GM18502 (cell line): ENCODE results near the gene ZNF506.
"Not testable (repeated sequence)": the region's sequence is repeated elsewhere in the genome, so short reads cannot be mapped to it uniquely, and the experiment has no call there.

Experiments
- ATAC-seq: cut with Tn5 transposase; IDR thresholded peaks from one replicate; pipeline ENCODE4 v1.9.1; 2021; ENCODE audit warnings: mild to moderate bottlenecking; ENCODE audit not compliant: unreplicated experiment, poor library complexity

Gene ZNF506

DNA sequence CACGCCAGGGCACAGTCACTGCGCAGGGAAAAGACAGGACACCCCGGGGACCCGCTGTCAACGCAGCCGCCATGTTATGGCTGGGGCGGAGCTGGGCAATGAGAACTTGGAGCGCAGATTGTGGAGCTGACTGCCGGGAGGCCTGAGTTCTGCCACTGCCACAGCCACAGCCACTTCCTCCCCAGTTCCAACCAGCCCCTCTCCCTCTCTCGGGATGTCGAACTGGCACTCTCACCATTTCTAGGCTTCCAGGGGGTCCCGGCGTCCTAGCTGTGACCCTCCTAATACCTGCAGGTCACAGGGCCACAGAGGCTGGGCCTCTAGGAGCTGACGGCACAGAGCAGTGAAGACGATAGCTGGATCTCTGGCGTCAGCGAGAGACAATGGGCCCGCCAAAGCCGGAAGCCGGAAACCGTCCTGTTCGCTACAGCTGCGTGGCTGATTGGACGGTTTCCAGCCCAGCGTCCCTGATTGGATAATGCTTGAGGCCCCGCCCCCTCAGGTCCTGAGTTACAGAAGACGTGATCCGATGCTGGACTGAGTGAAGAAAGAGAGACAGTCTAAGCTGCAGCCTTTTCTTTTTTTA is at the start of gene ZNF506:
Gene ZNF506 (minus strand): TSS at position 385 of the 586 bp plus-strand sequence. CDS start 147 bp downstream, at position 238.
- ATAC-seq = peak; percentile 91

DNA sequence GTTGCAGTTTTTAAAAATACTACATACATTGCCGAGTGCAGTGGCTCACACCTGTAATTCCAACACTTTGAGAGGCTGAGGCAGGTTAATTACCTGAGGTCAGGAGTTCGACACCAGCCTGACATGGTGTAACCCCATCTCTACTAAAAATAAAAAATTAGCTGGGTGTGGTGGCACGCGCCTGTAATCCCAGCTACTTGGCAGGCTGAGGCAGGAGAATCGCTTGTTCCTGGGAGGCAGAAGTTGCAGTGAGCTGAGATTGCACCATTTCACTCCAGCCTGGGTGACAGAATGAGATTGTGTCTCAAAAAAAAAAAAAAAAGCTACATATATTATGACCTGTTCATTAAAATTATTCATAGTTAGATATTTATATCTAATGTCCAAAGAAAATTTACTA is 48.5 kb upstream of the ZNF506 start:
- not testable (repeated sequence) for ATAC-seq

DNA sequence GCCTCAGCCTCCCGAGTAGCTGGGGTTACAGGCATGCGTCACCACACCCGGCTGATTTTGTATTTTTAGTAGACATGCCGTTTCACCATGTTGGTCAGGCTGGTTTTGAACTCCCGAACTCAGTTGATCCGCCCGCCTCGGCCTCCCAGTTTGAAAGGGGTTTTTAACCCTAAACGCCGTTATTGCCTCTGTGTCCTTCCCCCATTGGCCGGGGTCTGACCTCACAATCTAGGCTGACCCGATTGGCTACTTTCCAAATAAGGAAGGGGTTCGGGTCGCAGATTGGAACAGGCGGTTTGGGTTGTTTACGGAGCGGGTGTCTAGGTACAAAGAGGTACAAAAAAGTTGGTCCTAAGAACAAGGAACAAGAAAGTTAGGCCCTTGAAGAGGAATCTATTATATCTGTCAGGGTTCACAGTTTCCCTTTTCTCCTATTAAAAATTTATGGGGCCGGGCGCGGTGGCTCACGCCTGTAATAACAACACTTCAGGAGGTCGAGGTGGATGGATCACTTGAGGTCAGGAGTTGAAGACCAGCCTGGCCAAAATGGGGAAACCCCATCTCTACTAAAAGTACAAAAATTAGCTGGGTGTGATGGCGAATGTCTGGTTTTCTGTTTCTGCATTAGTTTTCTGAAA is 45.2 kb upstream of the ZNF506 start:
- ATAC-seq = no peak

DNA sequence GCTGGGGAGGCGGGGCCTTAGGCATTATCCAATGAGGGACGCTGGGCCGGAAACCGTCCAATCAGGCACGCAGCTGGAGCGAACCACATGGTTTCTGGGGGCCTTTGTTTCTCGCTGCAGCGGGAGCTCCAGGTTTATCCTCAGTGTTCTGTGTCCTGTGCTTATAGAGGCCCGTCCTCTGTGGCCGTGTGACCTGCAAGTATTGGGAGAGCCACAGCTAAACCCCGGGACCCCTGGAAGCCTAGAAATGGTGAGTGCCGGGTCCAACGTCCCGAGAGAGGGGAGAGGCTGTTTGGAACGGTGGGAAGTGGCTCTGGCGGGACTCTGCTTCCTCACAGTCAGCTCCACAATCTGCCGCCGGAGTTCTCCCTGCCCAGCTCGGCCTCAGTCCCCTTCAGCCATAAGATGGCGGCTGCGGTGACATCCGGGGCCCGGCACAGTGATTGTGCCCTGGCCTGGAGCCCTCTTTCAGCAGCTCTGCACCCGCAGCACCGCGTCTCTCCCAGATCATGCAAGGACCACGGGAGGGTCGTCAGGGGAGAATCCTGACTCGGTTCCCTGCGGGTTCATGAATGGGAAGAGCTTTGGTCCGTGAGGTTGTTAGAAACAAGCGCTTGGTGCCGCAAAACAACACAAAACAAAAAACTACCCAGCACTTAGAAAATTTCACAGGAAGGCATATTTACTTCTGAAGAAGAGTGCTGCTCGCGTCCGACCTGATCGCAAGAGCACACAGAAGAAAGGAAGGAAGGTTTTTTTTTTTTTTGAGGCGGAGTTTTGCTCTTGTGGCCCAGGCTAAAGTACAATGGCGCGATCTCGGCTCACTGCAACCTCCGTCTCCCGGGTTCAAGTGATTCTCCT is 44.4 kb upstream of the ZNF506 start, which contains the start of gene ZNF253:
Gene ZNF253 (plus strand): TSS at position 133 of the 861 bp plus-strand sequence. CDS start 115 bp downstream, at position 248.
- peak; percentile 92 for ATAC-seq

DNA sequence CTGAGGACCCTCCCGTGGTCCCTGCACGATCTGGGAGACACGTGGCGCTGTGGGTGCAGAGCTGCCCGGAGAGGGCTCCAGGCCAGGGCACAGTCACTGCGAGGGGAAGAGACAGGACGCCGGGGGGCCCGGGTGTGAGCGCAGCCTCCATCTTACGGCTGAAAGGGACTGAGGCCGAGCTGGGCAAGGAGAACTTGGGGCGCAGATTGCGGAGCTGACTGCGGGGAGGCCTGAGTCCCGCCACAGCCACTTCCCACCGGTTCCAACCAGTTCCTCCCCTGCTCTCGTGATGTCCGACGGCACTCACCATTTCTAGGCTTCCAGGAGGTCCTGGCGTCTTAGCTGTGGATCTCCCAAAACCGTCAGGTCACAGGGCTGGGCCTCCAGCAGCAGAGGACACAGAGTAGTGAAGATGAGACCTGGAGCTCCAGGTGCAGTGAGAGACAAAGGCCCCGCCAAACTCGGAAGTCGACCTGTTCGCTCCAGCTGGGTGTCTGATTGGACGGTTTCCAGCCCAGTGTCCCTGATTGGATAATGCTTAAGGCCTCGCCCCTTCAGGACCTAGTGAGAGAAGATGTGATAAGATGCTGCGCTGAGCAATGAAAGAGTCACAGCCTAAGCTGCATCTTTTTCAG is 39.3 kb upstream of the ZNF506 start:
- no peak for ATAC-seq

DNA sequence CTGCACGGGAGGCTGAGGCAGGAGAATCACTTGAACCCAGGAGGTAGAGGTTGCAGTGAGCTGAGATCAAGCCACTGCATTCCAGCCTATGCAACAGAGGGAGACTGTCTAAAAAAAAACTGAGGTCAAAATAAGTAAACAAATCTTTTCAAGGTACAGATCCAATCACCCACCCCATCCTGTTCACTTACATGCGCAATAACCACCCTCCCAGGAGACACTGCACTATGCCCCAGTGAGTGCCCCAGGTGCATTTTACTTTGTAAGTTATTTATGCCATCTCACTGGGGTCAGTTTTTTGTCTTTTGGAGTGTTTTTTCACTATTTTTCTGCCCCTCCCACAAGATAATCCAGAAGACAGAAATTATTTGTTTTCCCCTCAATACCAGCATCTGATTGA is 37.2 kb upstream of the ZNF506 start:
- no peak for ATAC-seq

DNA sequence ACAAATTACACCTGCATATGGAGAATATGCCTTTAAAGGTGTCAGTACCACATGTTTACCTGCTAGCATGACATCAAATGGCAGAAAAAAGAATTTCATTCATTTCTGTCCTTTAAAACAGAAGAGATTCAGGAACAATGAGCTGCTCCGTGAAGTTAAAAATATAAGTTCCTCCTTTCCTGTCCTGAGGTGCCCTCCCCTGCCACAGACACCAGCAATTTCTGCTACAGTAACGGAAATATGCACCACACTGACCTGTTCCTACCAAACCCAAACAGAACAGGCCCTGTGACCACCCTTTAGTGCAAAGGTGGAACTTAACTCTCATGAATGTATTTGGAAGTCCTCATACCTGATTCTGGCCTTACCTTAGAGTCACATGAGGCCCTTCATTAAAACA is 30.2 kb upstream of the ZNF506 start:
- not testable (repeated sequence) for ATAC-seq

DNA sequence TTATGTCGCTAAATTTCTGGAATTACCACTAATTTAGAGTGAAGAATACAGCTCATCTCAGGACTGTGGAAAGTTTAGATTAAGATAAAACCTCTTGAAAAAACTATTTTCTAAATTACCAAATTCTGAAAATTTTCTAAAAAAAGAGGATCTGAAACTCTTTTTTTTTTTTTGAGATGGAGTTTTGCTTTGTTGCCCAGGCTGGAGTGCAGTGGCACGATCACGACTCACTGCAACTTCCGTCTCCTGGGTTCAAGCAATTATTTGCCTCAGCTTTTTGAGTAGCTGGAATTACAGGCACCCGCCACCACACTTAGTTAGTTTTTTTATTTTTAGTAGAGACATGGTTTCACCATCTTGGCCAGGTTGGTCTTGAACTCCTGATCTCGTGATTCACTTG is 27.5 kb upstream of the ZNF506 start:
- no peak for ATAC-seq

DNA sequence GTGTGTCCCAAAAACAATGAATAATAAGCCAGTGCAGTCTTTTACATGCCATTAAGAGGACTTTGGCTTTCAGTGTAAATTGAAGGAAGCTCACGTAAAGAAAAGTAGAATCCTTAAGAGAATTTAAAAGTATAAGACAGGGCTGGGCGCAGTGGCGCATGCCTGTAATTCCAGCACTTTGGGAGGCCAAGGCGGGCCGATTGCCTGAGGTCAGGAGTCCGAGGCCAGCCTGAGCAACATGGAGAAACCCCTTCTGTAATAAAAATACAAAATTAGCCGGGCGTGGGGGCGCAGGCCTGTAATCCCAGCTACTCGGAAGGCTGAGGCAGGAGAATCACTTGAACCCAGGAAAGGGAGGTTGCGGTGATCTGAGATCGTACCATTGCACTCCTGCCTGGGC is 26.2 kb upstream of the ZNF506 start:
- ATAC-seq = no peak

DNA sequence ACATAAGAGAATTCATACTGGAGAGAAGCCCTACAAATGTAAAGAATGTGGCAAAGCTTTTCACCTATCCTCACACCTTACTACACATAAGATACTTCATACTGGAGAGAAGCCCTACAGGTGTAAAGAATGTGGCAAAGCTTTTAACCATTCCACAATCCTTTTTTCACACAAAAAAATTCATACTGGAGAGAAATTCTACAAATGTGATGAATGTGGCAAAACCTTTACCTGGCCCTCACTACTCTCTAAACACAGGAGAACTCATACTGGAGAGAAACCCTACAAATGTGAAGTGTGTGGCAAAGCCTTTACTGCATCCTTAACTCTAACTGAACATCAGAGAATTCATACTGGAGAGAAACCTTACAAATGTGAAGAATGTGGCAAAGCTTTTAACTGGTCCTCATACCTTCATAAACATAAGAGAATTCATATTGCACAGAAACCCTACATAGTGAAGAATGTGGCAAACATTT is 14.0 kb upstream of the ZNF506 start:
- no peak for ATAC-seq

DNA sequence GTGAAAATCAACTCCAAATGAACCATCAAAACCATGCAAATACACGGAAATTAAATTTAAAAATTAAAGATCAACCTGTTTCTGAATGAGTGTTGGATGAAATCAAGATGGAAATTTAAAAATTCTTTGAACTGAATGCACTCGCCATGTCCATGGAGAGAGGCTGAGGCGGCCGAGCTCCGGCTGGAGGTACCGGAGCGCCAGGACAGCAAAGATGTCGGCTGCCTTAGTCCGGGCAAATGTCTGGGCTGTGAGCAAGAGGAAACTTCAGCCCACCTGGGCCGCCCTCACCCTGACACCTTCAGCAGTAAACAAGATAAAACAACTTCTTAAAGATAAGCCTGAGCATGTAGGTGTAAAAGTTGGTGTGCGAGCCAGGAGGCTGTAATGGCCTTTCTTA is 5.3 kb upstream of the ZNF506 start:
- no peak for ATAC-seq

DNA sequence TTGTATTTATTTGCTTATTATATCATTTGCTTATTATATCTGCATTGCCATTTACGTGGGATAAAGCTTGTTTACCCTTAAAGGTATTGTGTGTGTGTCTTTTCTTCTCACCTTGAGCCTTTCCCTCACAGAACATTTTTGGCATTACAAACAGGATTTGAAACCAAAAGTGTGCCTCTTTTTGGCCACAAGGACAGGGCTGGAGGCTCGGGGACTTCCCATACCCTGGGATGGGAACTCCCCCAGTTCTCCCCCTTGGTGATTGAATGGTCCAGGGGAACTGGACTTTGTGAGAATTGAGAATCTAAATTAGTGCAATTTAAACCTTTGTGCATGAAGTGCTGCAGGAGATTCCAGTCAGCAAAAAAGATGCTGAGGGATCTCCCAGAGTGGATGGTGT is 2.4 kb upstream of the ZNF506 start:
- peak; percentile 39 for ATAC-seq

DNA sequence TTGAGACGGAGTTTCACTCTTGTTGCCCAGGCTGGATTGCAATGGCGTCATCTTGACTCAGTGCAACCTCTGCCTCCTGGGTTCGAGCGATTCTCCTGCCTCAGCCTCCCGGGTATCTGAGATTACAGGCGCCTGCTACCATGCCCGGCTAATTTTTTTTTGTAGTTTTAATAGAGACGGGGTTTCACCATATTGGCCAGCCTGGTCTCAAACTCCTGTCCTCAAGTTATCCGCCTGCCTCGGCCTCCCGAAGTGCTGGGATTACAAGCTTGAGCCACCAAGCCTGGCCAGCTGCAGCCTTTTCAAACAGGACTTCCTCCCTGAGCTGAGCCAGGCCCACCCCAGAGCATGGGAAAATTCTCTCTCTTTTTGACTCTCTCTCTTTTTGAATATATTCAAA is 426 bp upstream of the ZNF506 start:
- peak; percentile 5 for ATAC-seq

DNA sequence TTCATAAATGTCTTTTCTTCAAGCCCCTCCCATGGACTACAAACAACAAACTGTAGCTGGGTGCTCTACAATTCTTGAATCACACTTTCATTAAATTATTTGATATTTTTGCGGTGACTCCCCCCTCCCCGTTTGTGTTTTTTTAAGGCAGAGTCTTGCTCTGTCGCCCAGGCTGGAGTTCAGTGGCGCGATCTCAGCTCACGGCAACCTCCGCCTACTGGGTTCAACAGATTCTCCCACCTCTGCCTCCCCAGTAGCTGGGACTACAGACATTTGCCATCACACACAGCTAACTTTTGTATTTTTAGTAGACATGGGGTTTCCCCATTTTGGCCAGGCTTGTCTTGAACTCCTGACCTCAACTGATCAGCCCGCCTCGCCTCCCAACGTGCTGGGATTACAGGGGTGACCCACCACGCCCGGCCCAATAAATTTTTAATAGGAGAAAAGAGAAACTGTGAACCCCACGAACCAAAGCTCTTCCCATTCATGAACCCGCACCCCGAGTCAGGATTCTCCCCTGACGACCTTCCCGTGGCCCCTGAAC is 703 bp downstream of the ZNF506 start:
- ATAC-seq = peak; percentile 1

DNA sequence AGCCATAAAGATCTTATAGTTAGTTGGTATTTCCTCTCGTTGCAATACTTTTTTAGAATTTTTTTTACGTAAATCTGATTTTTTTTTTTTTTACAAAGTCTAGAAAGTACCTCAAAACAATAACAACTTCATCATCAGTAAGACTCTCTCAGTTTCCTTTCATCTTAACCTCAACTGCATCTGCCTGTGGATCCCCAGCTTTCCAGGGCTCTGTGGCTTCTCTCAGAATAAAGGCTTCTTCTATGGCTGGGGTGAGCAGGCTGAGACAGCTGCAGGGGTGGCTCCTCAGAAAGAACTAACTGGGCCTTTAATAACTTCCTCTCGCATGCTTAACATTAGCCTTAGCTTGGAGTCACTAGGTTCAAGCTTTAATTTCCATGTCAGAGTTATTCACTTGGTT is 4.2 kb downstream of the ZNF506 start:
- no peak for ATAC-seq

DNA sequence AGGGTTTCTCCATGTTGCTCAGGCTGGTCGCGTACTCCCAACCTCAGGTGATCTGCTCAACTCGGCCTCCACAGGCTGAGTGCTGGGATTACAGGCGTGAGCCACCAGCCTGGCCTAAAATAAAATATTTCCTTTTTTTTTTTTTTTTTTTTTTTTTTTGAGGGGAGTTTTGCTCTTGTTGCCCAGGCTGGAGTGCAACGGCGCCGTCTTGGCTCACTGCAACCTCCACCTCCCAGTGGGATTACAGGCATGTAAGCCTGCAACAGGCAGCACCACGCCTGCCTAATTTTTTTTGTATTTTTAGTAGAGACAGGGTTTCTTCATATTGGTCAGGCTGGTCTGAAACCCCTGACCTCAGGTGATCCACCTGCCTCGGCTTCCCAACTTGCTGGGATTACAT is 4.9 kb downstream of the ZNF506 start:
- ATAC-seq = no peak

DNA sequence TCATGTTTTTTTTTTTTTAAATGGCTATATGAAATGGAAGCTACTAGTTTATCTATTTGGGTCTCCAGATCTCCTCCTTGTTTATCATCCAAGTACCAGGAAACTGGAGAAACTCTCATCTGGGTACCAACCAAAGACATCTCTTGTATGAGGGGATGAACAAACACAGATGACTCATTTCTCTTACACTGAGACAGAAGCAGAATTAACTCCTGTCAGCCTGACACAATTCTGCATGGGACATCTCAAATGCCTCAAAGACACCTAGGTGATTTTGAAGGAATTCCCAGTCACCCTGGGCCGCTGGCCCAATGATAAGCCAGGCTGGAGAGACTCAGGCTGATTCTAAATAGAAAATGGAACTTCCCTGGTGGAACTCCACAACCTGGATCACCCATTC is 9.6 kb downstream of the ZNF506 start:
- ATAC-seq = not testable (repeated sequence)

DNA sequence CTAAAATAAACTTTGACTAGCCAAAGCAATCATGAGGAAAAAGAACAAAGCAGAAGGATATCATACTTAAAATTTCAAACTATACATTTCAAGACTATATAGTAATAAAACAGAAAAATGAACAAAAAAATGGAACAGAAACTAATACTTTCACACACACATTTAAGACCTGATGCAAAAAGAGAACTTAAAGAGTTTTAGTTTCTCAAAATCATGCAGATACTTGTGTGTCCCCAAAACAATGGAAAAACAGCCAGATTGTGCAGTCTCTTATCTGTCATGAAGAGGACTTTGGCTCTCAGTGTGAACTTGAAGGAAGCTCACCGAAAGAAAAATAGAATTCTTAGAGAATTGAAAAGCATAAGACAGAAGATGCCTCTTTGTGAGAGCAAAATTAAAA is 16.1 kb downstream of the ZNF506 start:
- no peak for ATAC-seq

DNA sequence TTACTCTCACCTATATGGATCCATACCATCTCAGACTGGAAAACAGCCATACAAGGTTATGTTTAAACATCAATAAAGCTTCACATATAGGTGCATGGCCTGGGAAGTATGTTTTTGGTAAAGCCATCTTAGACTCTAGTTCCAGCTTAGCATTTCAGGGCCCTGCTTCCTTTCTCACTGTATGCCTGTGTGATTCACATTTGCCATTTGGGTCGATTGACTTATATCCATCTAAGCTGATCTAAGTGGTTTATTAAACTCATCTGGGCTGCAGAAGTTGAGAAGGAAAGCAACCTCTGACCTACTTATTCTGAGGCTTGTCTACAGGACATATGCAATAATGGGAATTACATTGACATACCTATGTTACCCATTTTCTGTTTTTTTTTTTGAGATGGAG is 33.5 kb downstream of the ZNF506 start:
- no peak for ATAC-seq

DNA sequence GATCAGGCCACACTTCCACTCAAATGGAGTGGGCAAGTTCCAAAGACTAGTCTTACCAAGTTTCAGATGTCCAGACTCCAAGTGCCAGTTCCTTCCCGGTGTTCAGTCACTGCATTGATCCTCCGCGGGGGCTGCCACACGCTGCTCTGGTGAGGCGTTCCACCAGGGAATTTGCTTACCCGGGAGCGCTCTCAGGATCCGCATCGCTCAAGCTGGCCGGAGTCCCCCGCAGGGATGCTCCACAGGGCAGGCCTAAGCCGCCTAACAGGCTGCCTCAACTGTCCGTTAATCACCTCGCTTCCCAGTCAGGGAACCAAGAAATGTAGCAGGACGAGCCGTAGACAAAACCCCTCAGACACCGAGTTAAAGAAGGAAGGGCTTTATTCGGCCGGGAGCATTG is 36.1 kb downstream of the ZNF506 start:
- ATAC-seq = not testable (repeated sequence)
